HG02884 (cell line): ENCODE data around the gene SOS1.

ENCODE experiments used
- ATAC-seq: cut with Tn5 transposase; IDR thresholded peaks from one replicate; pipeline ENCODE4 v1.9.1; 2021; ENCODE audit warnings: mild to moderate bottlenecking, moderate library complexity; ENCODE audit not compliant: unreplicated experiment

The SOS1 gene

GRCh38 chr2:38935568-38936172, 185.2 kb downstream of the SOS1 start:
- no peak for ATAC-seq

GRCh38 chr2:38934742-38935141, 186.1 kb downstream of the SOS1 start:
- ATAC-seq = no peak

DNA sequence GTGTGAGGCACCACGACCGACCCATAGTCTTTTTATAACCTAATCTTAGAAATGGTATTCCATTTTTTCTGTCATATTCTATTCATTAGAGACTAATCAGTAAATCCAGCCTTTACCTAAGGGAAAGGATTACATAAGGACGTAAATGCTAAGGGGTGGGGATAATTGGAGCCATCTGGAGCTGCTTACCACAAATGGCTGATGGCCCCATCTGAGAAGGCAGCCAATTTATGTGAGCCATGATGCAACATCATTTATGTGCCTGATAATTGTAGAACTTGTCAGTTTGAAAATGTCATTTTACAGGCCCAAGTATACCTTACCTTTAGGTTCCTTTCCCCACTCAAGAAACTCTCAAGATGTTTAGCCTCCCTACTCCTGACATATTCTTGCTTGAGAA, 187.2 kb downstream of the SOS1 start:
- ATAC-seq = no peak

DNA sequence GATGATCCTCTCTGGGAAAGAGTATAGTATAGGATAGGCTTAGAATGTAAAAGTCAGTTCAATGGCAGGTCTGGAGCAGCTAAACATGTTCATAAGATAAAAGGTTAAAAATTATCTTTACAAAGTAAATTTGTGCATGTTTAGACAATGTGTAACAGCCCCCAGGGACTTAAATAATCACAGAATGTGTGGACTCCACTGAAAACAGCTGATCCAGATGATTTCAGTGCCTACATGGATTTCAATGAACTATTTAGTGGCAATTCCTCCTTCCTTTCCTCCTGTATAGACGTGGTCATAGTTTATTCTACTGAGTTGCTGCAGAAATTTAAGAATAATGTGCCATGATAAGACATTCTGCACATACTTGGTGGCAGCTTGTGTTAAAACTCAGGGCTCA, 188.3 kb downstream of the SOS1 start:
- no peak for ATAC-seq
